GM19025 (cell line): ENCODE measurements around the gene SSNA1.

Experiments
- ATAC-seq: cut with Tn5 transposase; IDR thresholded peaks from one replicate; pipeline ENCODE4 v1.9.1; 2021; ENCODE audit warnings: mild to moderate bottlenecking, low read depth, moderate library complexity; ENCODE audit not compliant: unreplicated experiment

Gene SSNA1

GRCh38 chr9:137217276-137218211 lies 29.1 kb downstream of the SSNA1 start:
- no peak for ATAC-seq

GRCh38 chr9:137218212-137218753 lies 29.8 kb downstream of the SSNA1 start:
- ATAC-seq, result no peak

GRCh38 chr9:137218754-137219271 lies 30.3 kb downstream of the SSNA1 start:
- no peak for ATAC-seq

GRCh38 chr9:137219757-137220316 lies 31.4 kb downstream of the SSNA1 start:
- ATAC-seq, result no peak

GRCh38 chr9:137220317-137221094 lies 32.0 kb downstream of the SSNA1 start:
- no peak for ATAC-seq

GRCh38 chr9:137221095-137221505 lies 32.6 kb downstream of the SSNA1 start:
- ATAC-seq, result no peak

- ATAC-seq, result no peak
These were observed 33.1 kb downstream of the SSNA1 start for GRCh38 chr9:137221506-137222111.

GRCh38 chr9:137222190-137223077 lies 34.0 kb downstream of the SSNA1 start, which contains the start of gene RNF208:
TSS of gene RNF208 (minus strand) at chr9:137222240. CDS start at chr9:137221212, 1,028 bp downstream.
- no peak for ATAC-seq

GRCh38 chr9:137223078-137223970 lies 34.8 kb downstream of the SSNA1 start:
- ATAC-seq, result peak; percentile 69

GRCh38 chr9:137224830-137225694 lies 36.6 kb downstream of the SSNA1 start, which contains the start of gene CYSRT1:
TSS of gene CYSRT1 (plus strand) at chr9:137225174. CDS start at chr9:137225622, 448 bp downstream.
- ATAC-seq, result no peak

GRCh38 chr9:137225699-137226331 lies 37.3 kb downstream of the SSNA1 start:
- no peak for ATAC-seq

- ATAC-seq, result no peak
These were observed 38.0 kb downstream of the SSNA1 start for GRCh38 chr9:137226338-137227053.

GRCh38 chr9:137227054-137227852 lies 38.8 kb downstream of the SSNA1 start, which contains the start of gene RNF224:
TSS of gene RNF224 (plus strand) at chr9:137227502. CDS start at chr9:137228336, 834 bp downstream.
- ATAC-seq, result no peak

GRCh38 chr9:137227853-137228505 lies 39.5 kb downstream of the SSNA1 start:
- no peak for ATAC-seq
